NCI-H526 treated with DMSO at 0.1 percent for 48 hours (cell line): ENCODE data around the gene PTPRN.
"Not testable (repeated sequence)": the region's sequence is repeated elsewhere in the genome, so short reads cannot be mapped to it uniquely, and the experiment has no call there.

Experiments
- DNase-seq: peaks from one replicate; lab custom pipeline; 2025; lab: John Stamatoyannopoulos, UW

PTPRN gene

DNA sequence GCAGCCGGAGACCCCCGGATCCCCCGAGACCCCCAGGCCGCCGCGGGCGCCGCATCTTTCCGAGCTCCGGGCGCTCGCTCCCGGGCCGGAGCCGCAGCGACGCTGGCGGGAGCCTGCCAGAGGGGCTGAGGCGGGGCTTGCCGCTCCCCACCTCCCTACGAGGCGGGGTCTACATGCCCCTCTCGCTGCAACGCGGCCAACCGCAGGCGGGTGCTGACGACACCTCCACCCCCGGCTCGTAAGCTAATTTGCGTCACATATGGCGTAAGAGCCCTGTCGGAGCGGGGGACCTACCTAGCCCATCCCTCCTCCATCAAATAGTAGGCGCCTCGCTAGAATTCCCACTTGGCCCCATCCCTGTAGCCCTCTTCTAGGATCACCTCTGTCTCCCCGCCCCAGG lies at the start of gene PTPRN:
Gene PTPRN (minus strand): TSS at position 124 of the 400 bp plus-strand sequence. CDS start 69 bp downstream, at position 55.
- DNase-seq: peak; percentile 51

DNA sequence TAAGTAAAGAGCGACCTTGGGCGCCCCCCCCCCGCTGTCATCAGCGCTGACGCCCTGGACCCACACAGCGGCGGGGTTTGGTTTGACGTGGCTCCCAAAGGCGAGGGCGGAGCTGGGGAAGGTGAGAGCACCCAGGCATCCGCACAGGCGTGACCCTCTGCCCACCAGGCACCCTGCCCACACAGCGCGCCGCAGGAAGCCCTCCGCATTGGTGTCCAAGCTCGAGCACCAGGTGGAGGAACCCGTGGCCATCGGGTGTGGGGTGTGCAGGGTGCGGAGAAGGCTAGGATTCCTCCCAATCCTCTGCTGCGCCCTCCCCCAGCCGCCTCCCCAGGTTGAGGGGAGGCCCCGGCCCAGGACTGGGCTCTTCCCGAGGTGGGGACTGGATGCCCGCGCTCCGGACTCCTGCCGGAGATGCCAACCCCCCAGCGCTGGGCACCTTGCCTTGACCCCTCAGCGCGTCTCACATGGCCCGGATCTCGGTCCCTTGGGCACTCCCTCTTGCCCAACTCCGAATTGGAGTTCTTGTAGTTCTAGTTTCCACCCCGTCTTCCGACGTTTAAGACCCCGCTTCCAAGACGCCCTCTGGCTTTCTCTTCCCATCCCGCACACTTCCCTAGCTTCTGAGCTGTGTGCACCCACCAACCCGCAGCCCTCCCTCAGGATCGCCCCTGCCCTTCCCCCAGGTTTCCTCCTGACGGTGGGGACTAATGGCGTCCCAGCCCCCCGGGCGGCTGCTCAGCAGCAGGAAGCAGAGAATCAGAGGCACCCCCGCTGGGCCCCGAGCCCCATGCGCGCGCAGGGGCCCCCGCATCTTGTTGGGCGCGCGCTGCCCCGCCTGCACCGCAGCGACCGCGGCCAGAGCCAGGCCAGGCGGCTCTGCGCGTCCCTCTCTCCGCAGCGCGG lies 49.2 kb upstream of the PTPRN start:
- no peak for DNase-seq

DNA sequence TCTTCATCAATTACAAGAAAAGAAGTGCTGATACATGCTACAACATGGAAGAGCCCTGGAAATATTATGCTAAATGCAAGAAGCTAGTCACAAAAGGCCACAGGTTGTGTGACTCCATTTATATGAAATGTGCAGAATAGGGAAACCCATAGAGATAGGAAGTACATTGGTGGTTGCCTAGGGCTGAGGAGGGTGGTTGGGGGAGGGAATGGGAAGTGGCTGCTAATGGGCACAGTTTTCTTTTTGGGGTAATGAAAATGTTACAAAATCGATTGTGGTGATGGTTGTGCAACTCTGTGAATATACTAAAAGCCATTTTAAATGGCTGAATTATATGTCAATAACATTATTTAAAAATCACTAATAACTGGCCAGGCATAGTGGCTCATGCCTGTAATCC lies 47.6 kb upstream of the PTPRN start:
- DNase-seq: no peak

DNA sequence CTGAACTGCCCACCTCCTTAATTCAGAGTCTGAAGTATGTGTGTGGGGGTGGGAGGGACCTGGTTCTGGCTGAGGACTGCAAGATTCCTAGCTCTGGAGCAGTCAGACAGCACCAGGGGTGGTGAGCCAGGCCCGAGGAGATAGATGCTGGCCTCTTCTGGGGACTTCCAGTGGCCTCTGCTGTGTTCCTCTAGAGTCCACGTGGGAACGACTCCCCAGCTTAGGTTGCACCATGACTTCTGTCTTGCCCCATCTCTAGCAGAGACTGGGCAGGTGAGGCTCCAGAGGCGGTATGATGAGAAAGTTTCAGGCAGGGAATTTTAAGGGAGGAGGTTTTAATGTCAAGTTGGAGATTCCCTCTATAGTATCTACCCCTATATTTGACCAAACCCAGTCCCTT lies 45.4 kb upstream of the PTPRN start:
- DNase-seq: no peak

DNA sequence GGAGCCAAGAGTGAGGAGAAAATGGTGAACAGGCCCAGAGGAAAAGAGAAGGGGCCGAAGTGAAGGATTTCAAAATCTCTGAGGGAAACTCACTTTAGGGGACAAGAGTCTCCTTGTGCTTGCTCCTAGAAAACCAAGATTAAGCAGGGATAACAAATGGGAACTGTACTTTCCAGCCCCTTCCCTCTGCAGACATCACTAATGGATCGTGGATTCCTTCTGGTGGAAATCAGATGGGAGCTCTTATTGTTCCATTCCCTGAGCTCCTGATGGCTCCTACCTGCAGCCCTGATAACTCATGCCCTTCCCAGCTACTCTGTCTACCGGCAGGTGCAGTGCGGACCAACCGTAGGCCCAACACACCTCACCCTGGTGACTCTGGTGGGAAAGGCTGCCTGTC lies 43.9 kb upstream of the PTPRN start:
- no peak for DNase-seq

DNA sequence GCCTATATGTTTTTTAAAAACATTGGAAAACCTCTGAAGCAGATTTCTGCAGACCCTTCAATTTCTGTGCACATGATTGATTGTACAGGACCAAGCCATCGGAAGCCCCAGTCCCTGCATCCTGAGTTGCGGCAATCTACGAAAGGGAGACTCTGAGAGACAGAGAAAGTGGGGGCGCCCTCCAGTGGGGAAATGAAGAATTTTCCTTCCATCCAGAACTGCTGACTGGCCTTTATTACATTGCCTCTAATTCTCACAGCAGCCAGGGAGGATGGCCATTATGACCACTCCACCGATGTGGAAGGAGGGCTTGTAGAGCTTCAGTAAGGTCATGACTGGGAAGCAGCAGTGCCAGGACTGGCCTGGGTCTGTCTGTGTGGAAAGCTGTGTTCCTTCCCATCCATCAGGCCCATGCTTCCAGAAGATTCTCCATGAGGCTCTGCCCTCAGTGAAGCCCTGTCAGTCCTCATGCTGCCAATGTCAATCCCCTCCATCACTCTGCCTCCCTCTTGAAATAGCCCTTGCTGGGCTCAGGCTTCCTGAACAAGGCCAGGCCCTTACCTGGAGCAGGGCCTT lies 43.3 kb upstream of the PTPRN start:
- DNase-seq: peak; percentile 42

DNA sequence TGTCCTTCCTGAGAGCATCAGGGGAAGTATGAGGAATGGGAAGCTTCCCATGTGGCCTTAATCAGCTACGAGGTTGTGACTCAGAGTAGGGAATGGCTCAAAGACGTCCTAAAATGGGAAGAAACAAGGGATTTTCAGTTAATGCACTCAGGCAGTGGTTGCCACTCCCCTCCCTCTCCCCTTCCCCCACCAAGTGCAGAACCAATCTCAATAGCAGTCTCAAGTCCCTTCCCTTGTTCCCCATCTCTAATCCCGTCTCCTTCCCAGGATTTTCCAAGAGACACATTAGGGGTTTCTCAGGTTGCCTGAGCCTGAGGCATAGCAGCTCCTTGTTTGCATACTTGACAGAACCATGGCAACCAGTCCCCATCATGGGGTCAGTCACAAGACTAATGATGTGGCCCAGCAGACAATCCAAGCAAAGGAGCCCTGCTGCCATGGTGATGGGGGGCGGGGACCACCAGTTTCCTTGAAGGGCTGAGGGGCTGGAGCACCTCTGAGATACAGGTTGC lies 41.6 kb upstream of the PTPRN start:
- no peak for DNase-seq

DNA sequence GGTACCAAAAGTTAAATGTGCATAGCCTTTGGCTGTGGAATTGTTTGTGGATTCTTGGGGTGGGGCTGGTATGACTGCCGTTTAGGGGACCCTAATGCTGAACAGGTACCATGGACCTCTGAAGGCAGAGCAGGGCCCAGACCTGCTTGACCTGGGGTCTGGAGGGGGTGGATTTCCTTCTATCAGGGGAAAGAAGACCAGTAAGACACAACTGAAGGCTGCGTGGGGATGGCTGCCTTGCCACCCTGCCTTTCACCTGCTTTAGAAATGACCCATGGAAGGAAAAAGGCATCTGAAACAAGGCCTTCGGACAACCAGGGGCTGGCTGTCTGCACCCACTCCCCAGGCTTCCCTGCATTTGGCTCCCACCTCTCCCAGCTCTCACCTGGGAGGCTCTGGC lies 41.0 kb upstream of the PTPRN start:
- no peak for DNase-seq

DNA sequence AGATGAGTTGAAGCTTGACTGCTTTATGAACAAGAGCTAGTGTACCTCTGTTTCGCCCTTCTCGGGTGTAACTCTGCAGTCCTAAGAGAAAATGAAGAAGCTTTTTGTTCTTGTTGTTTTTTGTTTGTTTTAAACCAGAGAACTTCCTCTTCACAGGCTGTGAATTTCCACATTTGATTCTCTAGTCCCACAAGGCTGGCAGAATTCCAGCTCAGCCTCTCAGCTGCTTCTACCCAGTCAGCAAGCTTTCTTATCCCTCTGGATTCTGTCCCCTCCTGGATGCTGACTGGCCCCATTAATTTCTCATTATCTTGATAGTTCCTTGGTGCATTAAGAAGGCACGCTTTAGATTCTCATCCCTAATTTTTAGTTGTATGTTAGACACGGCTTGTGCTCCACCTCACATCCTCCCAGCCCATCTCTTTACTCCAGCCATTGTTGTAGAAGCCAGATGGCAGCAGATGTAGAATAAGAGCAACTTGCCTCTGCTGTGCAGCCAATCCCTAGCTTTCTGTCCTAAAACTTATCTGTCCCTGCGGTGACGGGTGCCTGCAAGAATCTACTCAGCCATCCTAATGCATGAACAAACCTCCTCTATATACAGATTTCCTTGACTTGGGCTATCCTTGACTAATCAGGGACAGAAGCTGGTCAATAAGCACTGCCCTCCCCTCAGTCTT lies 35.7 kb upstream of the PTPRN start:
- no peak for DNase-seq

DNA sequence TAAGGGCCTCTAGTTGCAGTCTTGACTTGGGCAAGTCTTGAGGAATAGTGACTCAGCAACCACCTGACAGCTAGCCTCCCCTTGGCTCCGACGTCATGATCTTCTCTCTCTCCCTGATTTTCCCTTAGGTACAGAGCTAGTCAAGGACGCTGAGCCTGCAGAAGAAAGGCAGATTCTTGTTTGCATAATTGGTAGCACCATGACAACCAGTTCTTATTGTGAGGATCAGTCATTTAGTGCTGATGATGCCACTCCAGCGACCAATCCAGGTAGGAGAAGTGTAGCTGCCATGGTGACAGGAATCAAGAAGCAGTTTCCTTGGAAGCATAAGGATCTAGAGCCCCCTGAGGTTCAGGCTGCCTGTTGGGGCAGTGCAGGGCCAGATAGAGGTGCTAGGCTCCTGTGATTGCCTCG lies 26.2 kb upstream of the PTPRN start:
- no peak for DNase-seq

DNA sequence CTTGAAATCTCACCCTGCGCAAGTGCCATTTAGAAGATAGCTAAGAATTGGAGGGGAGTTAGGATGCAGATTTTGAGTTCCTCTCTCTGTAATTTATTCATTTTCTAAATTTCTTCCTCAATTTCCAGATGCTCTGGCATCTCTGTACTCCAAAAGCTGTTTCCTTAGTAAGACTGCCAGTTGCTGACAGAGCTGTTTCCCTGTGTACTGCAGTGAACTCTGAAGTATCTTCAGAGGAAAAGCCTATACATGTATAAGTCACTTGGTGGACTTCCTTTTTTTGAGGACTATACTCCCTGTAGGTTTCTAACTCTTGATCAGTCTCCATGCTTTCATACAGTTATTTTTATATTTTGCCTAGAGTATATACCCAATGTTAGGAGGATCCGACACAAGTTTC lies 24.9 kb upstream of the PTPRN start:
- no peak for DNase-seq

DNA sequence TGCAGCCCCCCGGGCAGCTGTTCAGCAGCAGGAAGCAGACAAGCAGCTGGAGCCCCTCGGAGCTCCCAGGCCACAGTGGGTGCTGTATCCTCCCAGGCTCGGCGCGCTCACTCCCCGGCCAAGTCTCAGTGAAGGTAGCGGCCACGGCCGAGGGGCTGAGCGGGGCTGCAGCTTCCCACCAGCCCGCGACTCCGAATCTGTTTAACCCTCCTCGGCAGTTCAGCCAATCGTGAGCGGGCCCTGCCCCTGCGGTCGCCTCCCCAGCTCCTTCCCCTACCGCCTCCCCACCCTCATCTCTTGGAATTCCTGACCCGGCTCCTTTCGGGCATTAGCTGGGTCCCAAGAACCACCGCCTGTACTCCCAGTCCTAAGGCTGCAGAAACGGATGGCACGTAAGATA lies 23.3 kb upstream of the PTPRN start, which contains the start of gene RESP18:
Gene RESP18 (minus strand): TSS at position 203 of the 400 bp plus-strand sequence.
- DNase-seq: no peak

DNA sequence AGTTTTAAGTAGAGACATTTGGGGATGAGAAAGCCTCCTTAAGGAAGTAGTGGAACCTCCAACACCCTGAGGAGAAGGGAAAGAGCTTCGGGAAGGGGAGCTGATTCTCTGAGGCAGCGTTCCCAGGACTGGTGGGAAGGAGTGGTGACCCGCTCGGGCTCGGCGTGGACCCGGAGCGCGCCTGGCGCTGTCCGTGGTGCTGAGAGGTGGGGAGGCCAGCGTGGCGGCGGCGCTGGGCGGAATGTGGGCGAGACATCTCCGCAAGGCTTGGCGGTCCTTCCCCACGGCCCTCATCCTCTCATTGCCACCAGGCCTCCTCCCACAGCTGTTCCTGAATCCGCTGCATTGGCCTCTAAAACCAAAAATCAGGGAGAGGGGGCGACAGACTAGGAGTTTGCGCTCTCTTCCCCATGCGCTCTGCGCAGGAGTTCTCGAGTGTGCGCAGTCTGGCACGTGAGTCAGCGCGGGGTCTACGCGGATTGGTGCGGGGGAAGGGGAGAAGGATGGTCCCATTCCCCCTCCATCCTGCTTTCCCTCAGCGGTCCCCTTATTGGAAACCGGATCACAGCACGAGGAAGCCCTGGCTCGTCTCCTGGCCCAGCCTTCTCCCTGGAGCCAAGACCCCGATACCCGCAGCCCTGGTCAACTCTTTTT lies 22.5 kb upstream of the PTPRN start:
- DNase-seq: no peak

DNA sequence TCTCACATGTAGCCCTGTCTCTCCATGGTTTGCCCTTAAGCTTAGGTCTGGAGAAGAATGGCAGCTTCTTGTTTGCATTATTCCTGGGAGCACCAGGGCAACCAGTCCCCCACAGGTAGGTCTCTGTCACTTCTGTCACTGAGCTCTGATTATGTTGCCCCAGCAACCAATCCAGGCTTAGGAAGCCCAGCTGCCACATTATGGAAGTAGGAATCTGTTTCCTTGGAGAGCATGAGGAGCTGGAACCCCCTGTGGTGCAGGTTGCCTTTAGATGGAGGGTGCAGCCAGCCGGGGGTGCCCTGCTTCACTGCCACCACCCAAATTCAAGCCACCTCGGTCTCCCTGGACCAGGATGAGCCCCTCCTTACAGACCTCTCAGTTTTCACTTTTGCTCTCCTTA lies 18.5 kb upstream of the PTPRN start:
- DNase-seq: no peak

DNA sequence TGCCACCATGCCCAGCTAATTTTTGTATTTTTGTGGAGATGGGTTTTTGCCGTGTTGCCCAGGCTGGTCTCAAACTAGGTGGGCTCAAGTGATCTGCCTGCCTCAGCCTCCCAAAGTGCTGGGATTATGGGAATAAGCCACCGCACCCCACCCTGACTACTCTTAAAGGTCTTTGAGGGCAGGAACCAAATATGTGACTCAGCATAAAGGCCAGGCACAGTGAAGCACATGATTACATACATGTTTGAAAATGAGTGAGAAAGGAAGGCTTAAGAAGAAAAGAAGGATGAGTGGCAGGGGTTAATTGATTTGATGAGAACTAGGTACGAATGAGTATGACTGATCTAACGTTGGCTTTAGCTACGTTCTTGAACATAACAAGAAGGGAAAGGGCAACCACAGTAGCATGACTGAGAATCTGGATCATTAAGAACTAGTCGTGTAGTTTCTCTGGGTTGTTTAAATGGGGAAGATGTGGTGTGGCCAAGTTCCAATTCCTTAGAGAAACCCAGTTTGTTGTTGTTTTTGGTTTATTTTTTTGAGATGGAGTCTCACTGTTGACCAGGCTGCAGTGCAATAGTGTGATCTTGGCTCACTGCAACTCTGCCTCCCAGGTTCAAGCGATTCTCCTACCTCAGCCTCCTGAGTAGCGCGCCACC lies 16.6 kb upstream of the PTPRN start:
- no peak for DNase-seq

DNA sequence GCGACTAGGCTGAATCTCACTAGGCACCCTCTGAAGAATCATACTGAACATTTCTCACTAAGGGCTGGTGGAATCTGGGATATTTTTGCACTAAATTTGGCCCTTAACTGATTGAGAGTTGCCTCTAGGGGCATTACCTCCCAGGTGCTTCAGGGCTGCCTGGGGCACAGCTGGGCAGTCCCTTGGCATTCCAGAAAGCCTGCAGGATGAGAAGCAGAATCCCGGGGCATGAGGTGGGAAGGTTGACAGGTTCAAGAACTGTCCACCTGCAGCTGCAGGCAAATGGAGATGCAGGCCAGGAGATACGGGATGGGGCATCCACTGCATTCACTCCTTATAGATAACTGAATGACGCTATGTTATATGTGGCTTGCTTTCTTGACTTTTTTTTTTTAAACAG lies 15.9 kb upstream of the PTPRN start:
- no peak for DNase-seq

DNA sequence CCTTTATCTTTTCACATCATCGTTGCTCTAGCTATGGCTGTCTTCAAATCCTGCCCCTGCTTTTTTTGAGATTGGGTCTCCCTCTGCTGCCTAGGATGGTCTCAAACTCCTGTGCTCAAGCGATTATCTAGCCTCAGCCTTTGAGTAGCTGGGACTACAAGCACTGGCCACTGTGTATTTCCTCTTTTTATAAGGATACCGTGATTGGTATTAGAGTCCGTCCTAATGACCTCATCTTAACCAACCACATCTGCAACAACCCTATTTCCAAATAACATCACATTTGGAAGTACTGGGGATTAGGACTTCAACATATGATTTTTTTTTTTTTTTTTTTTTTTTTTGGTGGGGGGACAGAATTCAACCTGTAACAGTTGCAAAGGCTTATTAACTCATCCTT lies 14.2 kb upstream of the PTPRN start:
- no peak for DNase-seq

DNA sequence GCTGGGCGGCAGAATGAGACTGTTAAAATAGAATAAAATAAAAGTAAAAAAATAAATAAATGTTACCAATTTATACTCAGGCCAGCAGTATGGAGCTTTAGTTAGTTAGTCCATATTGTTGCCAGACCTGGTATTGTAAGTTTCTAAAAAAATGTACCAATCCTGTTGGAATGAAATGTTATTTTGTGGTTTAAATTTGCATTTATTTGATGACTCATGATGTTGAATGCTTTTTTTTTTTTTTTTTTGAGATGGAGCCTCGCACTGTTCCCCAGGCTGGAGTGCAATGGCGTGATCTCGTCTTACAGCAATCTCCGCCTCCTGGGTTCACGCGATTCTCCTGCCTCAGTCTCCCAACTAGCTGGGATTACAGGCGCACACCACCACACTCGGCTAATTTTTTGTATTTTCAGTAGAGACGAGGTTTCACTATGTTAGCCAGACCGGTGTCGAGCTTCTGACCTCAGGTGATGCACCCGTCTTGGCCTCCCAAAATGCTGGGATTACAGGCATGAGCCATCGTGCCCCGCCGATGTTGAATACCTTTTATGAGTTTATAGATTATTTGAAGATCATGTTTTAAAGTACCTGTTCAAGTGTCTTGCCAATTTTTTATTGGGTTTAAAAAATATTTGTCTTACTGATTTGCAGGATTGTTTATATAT lies 5.7 kb upstream of the PTPRN start:
- DNase-seq: no peak

DNA sequence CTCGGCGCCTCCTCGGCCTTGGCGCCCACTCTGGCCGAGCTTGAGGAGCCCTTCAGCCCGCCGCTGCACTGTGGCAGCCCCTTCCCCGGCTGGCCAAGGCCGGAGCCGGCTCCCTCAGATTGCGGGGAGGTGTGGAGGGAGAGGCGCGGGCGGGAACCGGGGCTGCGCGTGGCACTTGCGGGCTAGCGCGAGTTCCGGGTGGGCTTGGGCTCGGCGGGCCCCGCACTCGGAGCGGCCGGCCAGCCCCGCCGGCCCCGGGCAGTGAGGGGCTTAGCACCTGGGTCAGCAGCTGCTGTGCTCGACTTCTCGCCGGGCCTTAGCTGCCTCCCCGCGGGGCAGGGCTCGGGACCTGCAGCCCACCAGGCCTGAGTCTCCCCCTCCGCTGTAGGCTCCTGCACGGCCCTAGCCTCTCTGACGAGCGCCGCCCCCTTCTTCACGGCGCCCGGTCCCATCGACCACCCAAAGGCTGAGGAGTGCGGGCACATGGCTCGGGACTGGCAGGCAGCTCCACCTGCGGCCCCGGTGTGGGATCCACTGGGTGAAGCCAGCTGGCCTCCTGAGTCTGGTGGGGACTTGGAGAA lies 3.6 kb upstream of the PTPRN start:
- DNase-seq: not testable (repeated sequence)
